H1 (cell line): ENCODE results near the gene PLXDC2. TPM values are rescaled to one million over a fixed set of nuclear protein-coding genes. Genes with fewer than 3 reads are reported as not detected.

ENCODE experiments used
- CTCF ChIA-PET: fragments of 300-600 bp; sonication (Branson Sonifier 250); formaldehyde crosslinking; loops from one replicate; lab custom pipeline; 2021; ENCODE audit not compliant: partially characterized antibody; lab: Charles Lee
- POLR2A ChIA-PET: fragments of 300-600 bp; sonication (Branson Sonifier 250); formaldehyde crosslinking; loops from one replicate; lab custom pipeline; 2021; ENCODE audit warnings: inconsistent platforms; ENCODE audit not compliant: partially characterized antibody; lab: Charles Lee
- DNase-seq, 2 experiments: peaks; one replicate each; pipeline versions ENCODE4 v3.0.0 to v3.0.0-alpha.2; 2010 to 2022; ENCODE audit warnings: low spot score in 2 of 2, low read depth in 1 of 2, mixed read lengths in 1 of 2
- FAIRE-seq: peaks from 2 replicates; lab custom pipeline; 2011; peaks lifted over from hg19 to GRCh38; lab: Jason Lieb, UNC
- H2AFZ ChIP-seq: 2 replicates; pipeline ENCODE4 v1.8.1; 2012; ENCODE audit warnings: low read length, inconsistent platforms
- H2AK5ac ChIP-seq: 2 replicates; pipeline ENCODE4 v1.6.1; 2013; ENCODE audit warnings: low read depth, low read length
- H2BK120ac ChIP-seq: replicated peaks from 2 replicates; pipeline ENCODE3; 2013; ENCODE audit warnings: low read depth, low read length, inconsistent platforms
- H2BK12ac ChIP-seq: 2 replicates; pipeline ENCODE4 v1.6.1; 2013; ENCODE audit warnings: low read depth, low read length
- H2BK15ac ChIP-seq: 2 replicates; pipeline ENCODE4 v1.6.1; 2013; ENCODE audit warnings: low read length
- H2BK20ac ChIP-seq: 2 replicates; pipeline ENCODE4 v1.6.1; 2013; ENCODE audit warnings: low read length
- H2BK5ac ChIP-seq: 2 replicates; pipeline ENCODE4 v1.6.1; 2013; ENCODE audit warnings: low read depth, low read length
- H3K14ac ChIP-seq: 2 replicates; pipeline ENCODE4 v1.6.1; 2013; ENCODE audit warnings: inconsistent platforms; ENCODE audit not compliant: insufficient read length
- H3K18ac ChIP-seq: 2 replicates; pipeline ENCODE4 v1.6.1; 2013; ENCODE audit warnings: low read length; ENCODE audit errors: extremely low read depth
- H3K23ac ChIP-seq: 2 replicates; pipeline ENCODE4 v1.6.1; 2013; ENCODE audit warnings: inconsistent platforms; ENCODE audit not compliant: insufficient read length
- H3K23me2 ChIP-seq: 2 replicates; pipeline ENCODE4 v1.6.1; 2013; ENCODE audit warnings: low read depth, low read length
- H3K27ac ChIP-seq: 2 replicates; pipeline ENCODE4 v1.6.1; 2011; ENCODE audit warnings: low read depth, low read length, inconsistent platforms
- H3K27me3 ChIP-seq, 4 experiments: replicated peaks in 1 of 4; 1 replicate in 1 of 4; 2 replicates in 3 of 4; pipeline versions ENCODE4 v1.6.1 to v1.8.1; 2011 to 2013; ENCODE audit warnings: low read length in 3 of 4, mild to moderate bottlenecking in 3 of 4, inconsistent platforms in 2 of 4, mixed read lengths in 2 of 4, moderate library complexity in 1 of 4; ENCODE audit not compliant: control insufficient read depth in 3 of 4, insufficient read depth in 3 of 4; ENCODE audit errors: extremely low read depth in 1 of 4
- H3K36me3 ChIP-seq, 4 experiments: 2 replicates each; pipeline versions ENCODE4 v1.6.1 to v1.8.1; 2011 to 2013; ENCODE audit warnings: mild to moderate bottlenecking in 4 of 4, low read length in 3 of 4, moderate library complexity in 2 of 4, control low read depth in 1 of 4, inconsistent platforms in 1 of 4; ENCODE audit not compliant: insufficient read depth in 4 of 4, control insufficient read depth in 2 of 4
- H3K4ac ChIP-seq: replicated peaks from 2 replicates; pipeline ENCODE3; 2013; ENCODE audit warnings: low read length, low read depth, mixed read lengths, inconsistent platforms; ENCODE audit not compliant: insufficient read length
- H3K4me1 ChIP-seq, 4 experiments: replicated peaks in 1 of 4; 1 replicate in 1 of 4; 2 replicates in 3 of 4; pipeline versions ENCODE4 v1.6.1 to v1.8.1; 2011 to 2013; ENCODE audit warnings: low read length in 3 of 4, inconsistent platforms in 2 of 4, mixed read lengths in 1 of 4; ENCODE audit not compliant: insufficient read depth in 4 of 4, control insufficient read depth in 3 of 4
- H3K4me2 ChIP-seq, 2 experiments: 2 replicates each; pipeline versions ENCODE4 v1.6.1 to v1.8.1; 2011 to 2013; ENCODE audit warnings: low read depth in 2 of 2, low read length in 2 of 2, control low read depth in 1 of 2, inconsistent platforms in 1 of 2, mild to moderate bottlenecking in 1 of 2; ENCODE audit not compliant: insufficient read depth in 1 of 2
- H3K4me3 ChIP-seq, 4 experiments: fragments of 200-600, 300-600 bp in 1 of 4; sonication (generic), shearing (Covaris generic), sonication (Bioruptor Twin) in 1 of 4; 2 replicates each; pipeline versions ENCODE4 v1.5.1 to v1.8.1; 2011 to 2016; ENCODE audit warnings: low read length in 4 of 4, low read depth in 3 of 4, control low read depth in 2 of 4, inconsistent platforms in 2 of 4, mild to moderate bottlenecking in 2 of 4, mixed read lengths in 1 of 4, moderate library complexity in 1 of 4; ENCODE audit not compliant: insufficient read depth in 2 of 4; ENCODE audit errors: extremely low read depth in 1 of 4
- H3K56ac ChIP-seq: replicated peaks from 2 replicates; pipeline ENCODE3; 2013; ENCODE audit warnings: low read depth, mild to moderate bottlenecking, mixed read lengths, low read length, inconsistent platforms; ENCODE audit not compliant: insufficient read length
- H3K79me1 ChIP-seq: 2 replicates; pipeline ENCODE4 v1.6.1; 2013; ENCODE audit warnings: low read depth, low read length, control low read depth
- H3K79me2 ChIP-seq, 2 experiments: 2 replicates each; pipeline versions ENCODE4 v1.6.1 to v1.8.1; 2012 to 2013; ENCODE audit warnings: low read length in 2 of 2, mild to moderate bottlenecking in 2 of 2, inconsistent platforms in 1 of 2; ENCODE audit not compliant: insufficient read depth in 2 of 2, control insufficient read depth in 1 of 2
- H3K9ac ChIP-seq, 4 experiments: replicated peaks in 1 of 4; 1 replicate in 1 of 4; 2 replicates in 3 of 4; pipeline versions ENCODE4 v1.6.1 to v1.8.1; 2011 to 2013; ENCODE audit warnings: low read depth in 3 of 4, low read length in 3 of 4, control low read depth in 2 of 4, mild to moderate bottlenecking in 2 of 4, moderate library complexity in 2 of 4, inconsistent platforms in 1 of 4; ENCODE audit errors: extremely low read depth in 1 of 4
- H3K9me3 ChIP-seq, 2 experiments: 2 replicates each; pipeline versions ENCODE4 v1.6.1 to v1.8.1; 2012 to 2013; ENCODE audit warnings: mild to moderate bottlenecking in 2 of 2, moderate library complexity in 2 of 2, control low read depth in 1 of 2, inconsistent platforms in 1 of 2, low read depth in 1 of 2, low read length in 1 of 2, mixed read lengths in 1 of 2; ENCODE audit not compliant: insufficient read depth in 2 of 2
- H4K20me1 ChIP-seq, 2 experiments: replicated peaks in 1 of 2; 2 replicates each; pipeline versions ENCODE3 to v1.8.1; 2011 to 2013; ENCODE audit warnings: inconsistent platforms in 2 of 2, low read length in 2 of 2, mild to moderate bottlenecking in 1 of 2; ENCODE audit not compliant: insufficient read depth in 2 of 2, control insufficient read depth in 1 of 2
- H4K5ac ChIP-seq: 2 replicates; pipeline ENCODE4 v1.6.1; 2013; ENCODE audit warnings: low read length, low read depth, mixed read lengths, inconsistent platforms; ENCODE audit not compliant: insufficient read length
- H4K8ac ChIP-seq: 2 replicates; pipeline ENCODE4 v1.8.0; 2013; ENCODE audit warnings: mild to moderate bottlenecking, moderate library complexity, low read length, inconsistent platforms; ENCODE audit not compliant: insufficient read depth; ENCODE audit errors: extremely low read depth
- H4K91ac ChIP-seq: replicated peaks from 2 replicates; pipeline ENCODE3; 2013; ENCODE audit warnings: low read length, mixed read lengths, inconsistent platforms; ENCODE audit not compliant: insufficient read length
- CBX5 ChIP-seq: fragments of 300-800, 300-1000 bp; sonication (generic); IDR thresholded peaks from 2 replicates; pipeline ENCODE4 v1.7.1; 2016; ENCODE audit warnings: antibody characterized with exemption, low read length, low read depth
- CHD2 ChIP-seq: IDR thresholded peaks from 2 replicates; pipeline ENCODE4 v1.6.1; 2012; ENCODE audit warnings: low read length, improper control_type of control experiment
- CREB1 ChIP-seq: IDR thresholded peaks from 2 replicates; pipeline ENCODE4 v1.6.1; 2012; ENCODE audit warnings: inconsistent platforms
- EP300 ChIP-seq, 2 experiments: IDR thresholded peaks; 1 replicate in 1 of 2; 2 replicates in 1 of 2; pipeline ENCODE4 v1.6.1; 2011 to 2012; ENCODE audit warnings: low read depth in 2 of 2, low read length in 2 of 2, mild to moderate bottlenecking in 2 of 2, borderline replicate concordance in 1 of 2, inconsistent platforms in 1 of 2, moderate library complexity in 1 of 2
- EZH2 ChIP-seq: fragments of 200-600 bp; sonication (generic); IDR thresholded peaks from 2 replicates; pipeline ENCODE4 v1.7.1; 2012; ENCODE audit warnings: low read depth, mild to moderate bottlenecking, moderate library complexity, low read length, inconsistent platforms; ENCODE audit not compliant: severe bottlenecking
- FOSL1 ChIP-seq: IDR thresholded peaks from 2 replicates; pipeline ENCODE4 v1.6.1; 2011; ENCODE audit warnings: mild to moderate bottlenecking, low read depth, low read length, moderate library complexity; ENCODE audit not compliant: insufficient read depth
- JUND ChIP-seq: IDR thresholded peaks from 2 replicates; pipeline ENCODE4 v1.6.1; 2011; ENCODE audit warnings: mild to moderate bottlenecking, improper control_type of control experiment, low read length
- KDM1A ChIP-seq: fragments of 200-600, 300-600 bp; sonication (generic); IDR thresholded peaks from 2 replicates; pipeline ENCODE4 v1.7.1; 2016; ENCODE audit warnings: mild to moderate bottlenecking, low read length, borderline replicate concordance
- NANOG ChIP-seq: IDR thresholded peaks from 2 replicates; pipeline ENCODE4 v1.6.1; 2011; ENCODE audit warnings: low read length, low read depth, mild to moderate bottlenecking, inconsistent platforms; ENCODE audit not compliant: insufficient read depth, poor library complexity, severe bottlenecking
- POLR2AphosphoS5 ChIP-seq: IDR thresholded peaks from 2 replicates; pipeline ENCODE4 v1.6.1; 2011; ENCODE audit warnings: low read depth, low read length
- ZNF274 ChIP-seq: IDR thresholded peaks from 2 replicates; pipeline ENCODE4 v1.7.0; 2012; ENCODE audit warnings: low read length, borderline replicate concordance; ENCODE audit errors: extremely low read depth
- WGBS, 2 experiments: shearing (Covaris generic) in 1 of 2; methylation state at CpG; one replicate each; pipeline versions ENCODE4 v1.1.6 to v1.1.7; 2013 to 2015; ENCODE audit warnings: low lambda C conversion rate in 2 of 2, mixed read lengths in 2 of 2, inconsistent platforms in 1 of 2, low coverage in 1 of 2, missing lambda C conversion rate in 1 of 2; ENCODE audit not compliant: insufficient replicate concordance in 2 of 2, insufficient coverage in 1 of 2, insufficient read length in 1 of 2; ENCODE audit errors: extremely low coverage in 1 of 2, missing lambda C conversion rate in 1 of 2; 5-methylcytosine and 5-hydroxymethylcytosine counted together
- polyA plus RNA-seq, 7 experiments: library from polyadenylated mRNA; depleted of rRNA in 3 of 7; stranded (reverse) in 5 of 7; unstranded in 2 of 7; fragments of >200 nt in 5 of 7; fragments of 200-250 nt in 2 of 7; gene quantifications; 1 replicate in 5 of 7; 2 replicates in 1 of 7; 4 replicates in 1 of 7; pipeline versions ENCODE4 v1.2.1 to v1.2.3, GENCODE V29; 2011 to 2013; ENCODE audit warnings: missing spikeins in 2 of 7, mixed read lengths in 2 of 7
- total RNA-seq: library from RNA; stranded (reverse); fragmentation: NEBNext Ultra II Directional; extraction: Animal tissue kit (Norgen Biotek cat#: 25700); gene quantifications from 2 replicates; pipeline ENCODE4 v1.2.1, GENCODE V29; 2021
- TF ChIP-seq, protein P1 (sequence below): IDR thresholded peaks from 2 replicates; pipeline ENCODE4 v1.6.1; 2012; ENCODE audit warnings: inconsistent platforms

The PLXDC2 gene
- total and polyA plus RNA-seq, 2 of the 8 experiments (the other 6 are each of a cell fraction or from before 2014, with no cell fraction given) = 23.0 to 40.5 TPM

- Histone ChIP-seq H3K4me3 (no peak overlapping the region), H4K5ac (no peak overlapping the region), H2AFZ (no peak overlapping the region), H3K9ac (no peak overlapping the region), H3K18ac (no peak overlapping the region), H2BK12ac (no peak overlapping the region), H3K56ac (no peak overlapping the region), H3K4me1 (peaks cover 0 to 9% (median 0%) of the 10 kb centered on the region in 4 experiments; a peak in 1 of 7 replicates), H4K8ac (no peak overlapping the region), H3K23me2 (no peaks in the 10 kb centered on the region), H4K20me1 (no peaks in the 10 kb centered on the region), H2AK5ac (no peak overlapping the region), H3K23ac (no peak overlapping the region), H2BK5ac (no peak overlapping the region), H3K4ac (no peak overlapping the region), H3K14ac (no peak overlapping the region), H3K4me2 (no peak overlapping the region), H4K91ac (no peak overlapping the region), H3K9me3 (no peaks in the 10 kb centered on the region), H3K79me2 (no peaks in the 10 kb centered on the region), H3K27me3 (no peaks in the 10 kb centered on the region), H3K27ac (no peak overlapping the region), H2BK20ac (no peak overlapping the region), H2BK120ac (no peak overlapping the region), H3K79me1 (no peaks in the 10 kb centered on the region), H2BK15ac (no peak overlapping the region), H3K36me3 (no peaks in the 10 kb centered on the region)
- no peak for DNase-seq
- WGBS, 2 experiments = 89% methylated on average over 2 of the region's 2 CpGs; no CpG with 5 or more reads in 1 of the 2 experiments
- FAIRE-seq = no peak
- ChIA-PET POLR2A (no interaction called here), CTCF (interaction anchor here (0.7 to 0.9 kb wide), 3 partner anchors 179 to 404 kb away, joined by 3 read pairs; no protein-coding TSS in a partner anchor)
- TF ChIP-seq ZNF274 (no peak), CREB1 (no peak), POLR2AphosphoS5 (no peak), CBX5 (no peak), EZH2 (no peak), NANOG (no peak), JUND (no peak), KDM1A (no peak), EP300 (IDR thresholded peaks at IDR 0.05; ENCODE audit: borderline replicate concordance in 1 of 2, low read depth in 2 of 2, low read length in 2 of 2) (no peak), CHD2 (no peak), FOSL1 (no peak)
- TF ChIP-seq, protein P1, sequence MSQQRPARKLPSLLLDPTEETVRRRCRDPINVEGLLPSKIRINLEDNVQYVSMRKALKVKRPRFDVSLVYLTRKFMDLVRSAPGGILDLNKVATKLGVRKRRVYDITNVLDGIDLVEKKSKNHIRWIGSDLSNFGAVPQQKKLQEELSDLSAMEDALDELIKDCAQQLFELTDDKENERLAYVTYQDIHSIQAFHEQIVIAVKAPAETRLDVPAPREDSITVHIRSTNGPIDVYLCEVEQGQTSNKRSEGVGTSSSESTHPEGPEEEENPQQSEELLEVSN = no peak
Observed at GRCh38 chr10:20084451-20084850, 268.2 kb downstream of the PLXDC2 start.
